Measurements from ENCODE around the gene ANKRD24. TPM values are rescaled to one million over a fixed set of nuclear protein-coding genes. Genes with fewer than 3 reads are reported as not detected.
A peak's percentile ranks its signal among the peaks of the same experiment; 100 is the strongest.
"Not testable (repeated sequence)": the region's sequence is repeated elsewhere in the genome, so short reads cannot be mapped to it uniquely, and the experiment has no call there.

The ANKRD24 gene
- total RNA-seq, 2 donors from 2014 or later: 2.8 to 4.1 TPM

DNA sequence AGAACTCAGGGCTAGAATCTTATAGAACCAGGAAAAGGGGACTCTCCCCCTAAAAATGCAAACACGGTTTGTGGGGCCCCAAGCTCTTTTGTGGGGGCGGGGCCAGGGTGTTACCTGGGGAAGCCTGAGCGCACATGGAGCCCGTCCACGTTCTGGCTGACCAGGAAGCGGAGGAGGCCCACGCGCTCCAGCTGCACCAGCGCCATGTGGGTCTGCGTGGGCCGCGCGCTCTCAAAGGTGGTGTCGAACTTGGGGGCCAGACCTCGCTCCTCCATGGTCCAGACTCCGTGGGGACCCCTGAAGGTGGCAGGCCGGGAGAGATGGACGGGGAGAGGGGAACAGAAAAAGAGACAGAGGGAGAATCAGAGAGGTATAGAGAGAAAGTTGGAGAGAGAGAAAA, 3.5 kb upstream of the ANKRD24 start:
- ATAC-seq (replicated peaks in 1 of 2) (no peak), DNase-seq (no peak)
- Mint-ChIP-seq H3K27me3 (ENCODE audit: low read depth) (no peaks in the 10 kb centered on the region), H3K9me3 (no peaks in the 10 kb centered on the region), H3K4me1 (ENCODE audit: low read depth) (peaks cover 43% of the 10 kb centered on the region), H3K27ac (no peak overlapping the region), H3K4me3 (peak overlapping the region in 1 of 2 donors; percentile 37), H3K36me3 (ENCODE audit: insufficient read depth in 2 of 2) (peaks cover 5 to 6% of the 10 kb centered on the region in 2 donors)

DNA sequence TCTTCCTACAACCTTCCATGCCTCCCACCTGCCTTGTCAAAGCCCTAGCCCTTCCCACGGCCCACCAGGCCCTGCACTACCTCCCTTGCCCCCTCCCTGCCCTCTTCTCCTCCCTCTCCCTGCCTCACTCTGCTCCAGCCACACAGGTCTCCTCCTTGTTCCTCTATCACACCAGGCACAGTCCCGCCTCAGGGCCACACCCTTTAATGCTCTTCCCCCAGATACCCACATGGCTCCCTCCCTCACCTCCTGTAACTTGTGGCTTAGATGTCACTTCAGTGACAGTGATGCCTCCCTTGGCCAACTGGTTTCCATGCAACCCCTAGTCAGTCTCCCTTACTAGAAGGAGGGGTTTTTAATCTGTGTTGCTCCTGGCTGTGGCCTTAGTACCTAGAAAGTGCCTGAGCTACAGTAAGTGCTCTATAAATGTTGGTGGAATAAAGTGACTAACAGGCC, 1.4 kb upstream of the ANKRD24 start:
- Mint-ChIP-seq H3K27ac (peak overlapping the region; percentile 40), H3K36me3 (ENCODE audit: insufficient read depth in 2 of 2) (peaks cover 5 to 6% of the 10 kb centered on the region in 2 donors), H3K4me3 (peak overlapping the region; percentile 78 to 97), H3K9me3 (no peaks in the 10 kb centered on the region), H3K4me1 (ENCODE audit: low read depth) (peaks cover 44% of the 10 kb centered on the region), H3K27me3 (ENCODE audit: low read depth) (no peaks in the 10 kb centered on the region)
- no peak for DNase-seq
- ATAC-seq (replicated peaks in 1 of 2): no peak

DNA sequence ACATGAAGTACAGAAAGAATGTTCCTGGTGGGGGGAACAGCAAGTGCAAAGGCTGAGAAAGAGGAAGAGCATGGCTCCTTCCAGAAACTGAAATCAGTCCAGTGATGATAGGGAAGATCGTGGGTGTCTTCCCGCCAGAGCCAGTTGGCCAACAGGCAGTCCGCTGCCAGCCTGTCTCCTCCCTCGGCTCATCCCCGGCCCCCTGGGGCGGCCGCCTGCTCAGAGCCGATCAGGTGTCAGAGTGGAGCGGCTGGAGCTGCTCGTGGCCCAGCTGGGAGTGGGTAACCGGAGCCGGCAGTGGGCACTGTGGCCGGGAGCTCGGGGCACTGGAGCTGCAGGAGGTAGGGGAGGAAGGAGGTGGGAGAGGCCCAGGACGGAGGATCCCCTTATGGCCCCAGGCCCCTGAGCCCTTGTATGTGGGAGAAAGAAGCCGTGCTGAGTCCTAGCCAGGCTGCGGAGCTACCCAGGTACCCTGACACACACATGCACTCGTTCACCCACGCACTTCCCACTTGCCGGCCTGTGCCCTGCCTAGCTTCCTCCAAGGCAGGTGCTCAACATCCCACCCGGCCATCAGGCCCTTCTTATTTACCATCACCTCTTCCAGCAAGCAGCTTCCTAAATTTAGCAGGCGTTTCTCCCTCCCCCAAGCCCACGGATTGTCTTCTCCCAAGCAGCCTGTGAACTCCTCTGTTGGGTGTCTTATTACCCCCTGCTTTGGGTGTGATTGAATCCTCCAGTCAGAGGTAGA, 1.7 kb downstream of the ANKRD24 start:
- Mint-ChIP-seq H3K27me3 (ENCODE audit: low read depth) (no peaks in the 10 kb centered on the region), H3K4me3 (peak overlapping the region; percentile 56 to 97), H3K36me3 (ENCODE audit: insufficient read depth in 2 of 2) (peaks cover 5% of the 10 kb centered on the region in 2 donors), H3K4me1 (ENCODE audit: low read depth) (peaks cover 43% of the 10 kb centered on the region), H3K27ac (no peak overlapping the region), H3K9me3 (no peaks in the 10 kb centered on the region)
- DNase-seq: no peak
- no peak for ATAC-seq (replicated peaks in 1 of 2)

DNA sequence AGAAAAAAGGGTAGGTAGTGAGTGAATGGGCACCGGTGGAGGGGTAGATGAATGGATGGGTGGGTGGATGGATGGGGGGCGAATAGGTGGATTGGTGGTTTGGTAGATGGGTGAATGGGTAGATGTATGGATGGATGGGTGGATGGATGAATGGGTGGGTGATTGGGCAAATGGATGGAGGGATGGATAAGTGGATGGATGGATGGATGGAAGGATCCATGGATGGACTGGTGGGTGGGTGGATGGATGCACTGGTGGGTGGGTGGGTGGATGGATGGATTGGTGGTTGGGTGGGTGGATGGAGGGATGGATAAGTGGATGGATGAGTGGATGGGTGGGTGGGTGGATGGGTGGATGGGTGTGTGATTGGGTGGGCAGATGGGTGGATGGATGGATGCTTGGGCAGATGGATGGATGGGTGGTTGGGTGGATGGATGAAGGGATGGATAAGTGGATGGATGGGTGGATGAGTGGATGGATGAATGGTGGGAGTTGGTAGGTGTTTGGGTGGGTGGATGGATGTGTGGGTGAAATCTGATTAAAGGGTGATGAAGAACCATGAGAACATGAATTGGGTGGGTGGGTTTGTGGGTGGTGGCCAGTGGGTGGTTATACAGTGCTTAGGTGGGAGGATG, 2.3 kb downstream of the ANKRD24 start:
- peaks cover 36% of the 10 kb centered on the region for H3K4me1 Mint-ChIP-seq (ENCODE audit: low read depth)
- DNase-seq (no peak), ATAC-seq (replicated peaks in 1 of 2) (no peak)
- no peaks in the 10 kb centered on the region for H3K9me3 Mint-ChIP-seq
- H3K36me3 Mint-ChIP-seq (ENCODE audit: insufficient read depth in 2 of 2): peaks cover 0 to under 1% of the 10 kb centered on the region in 2 donors
- peak overlapping the region in 1 of 2 donors; percentile 27 for H3K4me3 Mint-ChIP-seq
- no peaks in the 10 kb centered on the region for H3K27me3 Mint-ChIP-seq (ENCODE audit: low read depth)
- no peak overlapping the region for H3K27ac Mint-ChIP-seq

DNA sequence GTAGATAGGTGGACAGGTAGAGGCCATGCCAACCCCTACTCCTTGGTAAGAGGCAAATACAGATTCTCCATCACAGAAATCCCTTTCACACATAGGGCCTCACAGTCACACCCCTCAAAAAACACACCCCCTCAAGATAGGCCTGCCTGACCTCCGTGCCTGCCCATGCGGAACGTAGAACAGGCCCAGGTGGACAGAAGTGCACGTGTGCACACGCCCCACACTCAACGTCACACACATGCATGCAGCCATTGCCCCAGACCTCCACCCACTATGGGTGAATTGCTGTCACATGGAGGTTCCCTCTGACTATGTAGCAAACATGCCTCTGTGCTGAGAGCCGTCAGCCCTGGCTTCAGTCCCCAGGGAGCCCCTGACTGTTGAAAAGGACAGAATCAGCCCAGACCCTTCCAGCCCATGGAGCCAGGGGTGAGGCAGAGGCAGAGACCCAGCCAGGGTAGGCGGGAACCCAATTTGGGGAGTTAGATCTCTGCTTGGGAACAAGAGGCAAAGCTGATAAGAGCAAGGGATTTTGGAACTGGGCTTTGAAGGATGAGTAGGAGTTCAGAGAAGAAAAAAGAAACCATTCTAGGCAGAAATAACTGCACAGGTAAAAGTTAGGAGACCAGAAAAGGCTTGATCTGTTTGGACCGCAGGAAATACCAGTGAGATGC, 3.1 kb downstream of the ANKRD24 start:
- DNase-seq (no peak), ATAC-seq (replicated peaks in 1 of 2) (no peak)
- Mint-ChIP-seq H3K4me1 (ENCODE audit: low read depth) (peaks cover 31% of the 10 kb centered on the region), H3K9me3 (no peaks in the 10 kb centered on the region), H3K36me3 (ENCODE audit: insufficient read depth in 2 of 2) (no peaks in the 10 kb centered on the region), H3K27me3 (ENCODE audit: low read depth) (no peaks in the 10 kb centered on the region), H3K4me3 (no peak overlapping the region), H3K27ac (no peak overlapping the region)

- DNase-seq (peak; percentile 87 to 89), ATAC-seq (replicated peaks in 1 of 2) (peak; percentile 51 to 56)
- Mint-ChIP-seq H3K27me3 (ENCODE audit: low read depth) (no peaks in the 10 kb centered on the region), H3K4me3 (no peak overlapping the region), H3K27ac (no peak overlapping the region), H3K36me3 (ENCODE audit: insufficient read depth in 2 of 2) (no peaks in the 10 kb centered on the region), H3K4me1 (ENCODE audit: low read depth) (peaks cover 23% of the 10 kb centered on the region), H3K9me3 (no peaks in the 10 kb centered on the region)
These were observed 3.9 kb downstream of the ANKRD24 start for GRCh38 chr19:4186087-4186993.

DNA sequence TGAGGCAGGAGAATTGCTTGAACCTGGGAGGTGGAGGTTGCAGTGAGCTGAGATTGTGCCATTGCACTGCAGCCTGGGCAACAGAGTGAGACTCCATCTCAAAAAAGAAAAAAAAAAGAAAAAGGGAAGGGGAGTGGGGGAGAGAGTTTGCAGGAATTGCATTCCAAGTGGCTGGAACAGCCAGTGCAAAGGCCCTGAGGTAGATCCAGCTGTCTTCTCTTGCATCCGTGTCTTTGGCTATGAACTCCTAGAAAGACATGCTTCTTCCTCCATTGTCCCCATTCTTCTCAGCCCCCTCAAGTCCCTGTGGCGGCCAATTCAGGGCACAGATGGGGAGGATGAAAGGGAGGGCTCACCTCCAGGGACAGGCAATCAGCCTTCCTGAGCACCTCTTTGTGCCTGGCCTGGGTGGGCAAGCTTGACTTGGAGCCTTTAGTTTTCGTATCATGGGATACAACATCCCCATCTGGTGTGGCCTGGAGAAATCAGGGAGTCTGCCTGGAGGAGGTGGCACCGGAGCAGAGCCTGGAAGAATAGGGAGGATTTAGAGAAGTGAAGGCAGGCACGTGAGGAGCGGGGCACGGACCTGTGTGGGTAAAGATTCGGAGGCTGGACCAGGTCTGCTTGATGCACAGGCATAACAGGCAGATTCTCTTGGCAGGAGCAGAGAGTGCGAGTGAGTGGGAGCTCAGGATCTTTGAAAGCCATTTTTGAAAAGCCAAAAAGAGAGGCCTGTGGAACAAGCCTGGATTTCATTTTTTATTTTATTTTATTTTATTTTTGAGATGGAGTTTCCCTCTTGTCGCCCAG, 5.0 kb downstream of the ANKRD24 start:
- ATAC-seq (replicated peaks in 1 of 2): no peak
- Mint-ChIP-seq H3K9me3 (no peaks in the 10 kb centered on the region), H3K27me3 (ENCODE audit: low read depth) (no peaks in the 10 kb centered on the region), H3K36me3 (ENCODE audit: insufficient read depth in 2 of 2) (no peaks in the 10 kb centered on the region), H3K27ac (no peak overlapping the region), H3K4me3 (no peak overlapping the region), H3K4me1 (ENCODE audit: low read depth) (peaks cover 14% of the 10 kb centered on the region)
- DNase-seq: no peak

DNA sequence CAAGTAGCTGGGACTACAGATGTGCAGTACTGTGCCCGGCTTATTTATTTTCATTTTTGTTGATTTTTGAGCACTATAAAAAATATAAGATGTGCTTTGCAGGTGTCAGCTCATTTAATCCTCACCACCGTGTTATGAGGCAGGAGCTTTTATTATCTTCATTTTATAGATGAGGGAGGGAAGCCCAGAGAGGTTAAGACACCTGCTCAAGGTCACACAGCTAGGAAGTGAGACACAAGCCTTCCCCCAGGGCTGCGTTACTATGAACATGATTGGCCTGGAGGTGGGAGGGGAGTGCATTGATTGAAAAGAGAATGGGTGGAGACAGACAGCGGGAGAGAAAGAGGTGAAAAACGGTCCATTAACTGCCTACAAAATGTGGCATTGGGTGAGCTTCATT, 7.2 kb downstream of the ANKRD24 start:
- H3K4me1 Mint-ChIP-seq (ENCODE audit: low read depth): no peaks in the 10 kb centered on the region
- ATAC-seq (replicated peaks in 1 of 2): no peak
- DNase-seq: no peak
- H3K4me3 Mint-ChIP-seq: no peak overlapping the region
- no peaks in the 10 kb centered on the region for H3K9me3 Mint-ChIP-seq
- H3K36me3 Mint-ChIP-seq (ENCODE audit: insufficient read depth in 2 of 2): no peaks in the 10 kb centered on the region
- peaks cover 6% of the 10 kb centered on the region for H3K27me3 Mint-ChIP-seq (ENCODE audit: low read depth)
- H3K27ac Mint-ChIP-seq: no peak overlapping the region

- H3K27me3 Mint-ChIP-seq (ENCODE audit: low read depth): peaks cover 19% of the 10 kb centered on the region
- H3K36me3 Mint-ChIP-seq (ENCODE audit: insufficient read depth in 2 of 2); ATAC-seq (replicated peaks in 1 of 2); H3K27ac Mint-ChIP-seq; H3K9me3 Mint-ChIP-seq; DNase-seq; H3K4me3 Mint-ChIP-seq; H3K4me1 Mint-ChIP-seq (ENCODE audit: low read depth): not testable (repeated sequence)
These were observed 10.0 kb downstream of the ANKRD24 start for GRCh38 chr19:4192537-4192936.

- H3K27me3 Mint-ChIP-seq (ENCODE audit: low read depth): peaks cover 33% of the 10 kb centered on the region
- H3K4me1 Mint-ChIP-seq (ENCODE audit: low read depth): peaks cover 5% of the 10 kb centered on the region
- H3K27ac Mint-ChIP-seq: no peak overlapping the region
- H3K4me3 Mint-ChIP-seq: no peak overlapping the region
- DNase-seq (no peak), ATAC-seq (replicated peaks in 1 of 2) (no peak)
- H3K36me3 Mint-ChIP-seq (ENCODE audit: insufficient read depth in 2 of 2): peaks cover 8% of the 10 kb centered on the region in 2 donors
- H3K9me3 Mint-ChIP-seq: peaks cover 8% of the 10 kb centered on the region in 2 donors
These were observed 11.9 kb downstream of the ANKRD24 start for GRCh38 chr19:4194353-4194752.

- H3K4me3 Mint-ChIP-seq: no peak overlapping the region
- ATAC-seq (replicated peaks in 1 of 2) (no peak), DNase-seq (no peak)
- H3K27me3 Mint-ChIP-seq (ENCODE audit: low read depth): peaks cover 35% of the 10 kb centered on the region
- peaks cover 8% of the 10 kb centered on the region in 2 donors for H3K36me3 Mint-ChIP-seq (ENCODE audit: insufficient read depth in 2 of 2)
- no peak overlapping the region for H3K27ac Mint-ChIP-seq
- H3K9me3 Mint-ChIP-seq: peaks cover 8% of the 10 kb centered on the region in 2 donors
- peaks cover 5% of the 10 kb centered on the region for H3K4me1 Mint-ChIP-seq (ENCODE audit: low read depth)
These were observed 13.5 kb downstream of the ANKRD24 start for GRCh38 chr19:4196009-4196408.

GRCh38 chr19:4196587-4197148, 14.2 kb downstream of the ANKRD24 start:
- peaks cover 5% of the 10 kb centered on the region for H3K4me1 Mint-ChIP-seq (ENCODE audit: low read depth)
- H3K27ac Mint-ChIP-seq: no peak overlapping the region
- no peak overlapping the region for H3K4me3 Mint-ChIP-seq
- DNase-seq: no peak
- peaks cover 8% of the 10 kb centered on the region in 2 donors for H3K9me3 Mint-ChIP-seq
- peaks cover 39% of the 10 kb centered on the region for H3K27me3 Mint-ChIP-seq (ENCODE audit: low read depth)
- H3K36me3 Mint-ChIP-seq (ENCODE audit: insufficient read depth in 2 of 2): peaks cover 8% of the 10 kb centered on the region in 2 donors
- ATAC-seq (replicated peaks in 1 of 2): no peak

Measured in activated T-cell treated with anti-CD3 and anti-CD28 coated beads, Interleukin-2, amount 50 U/mL, for 72 hours (primary cell).